ENCODE data around the gene CCDC39. TPM values are rescaled to one million over a fixed set of nuclear protein-coding genes. Genes with fewer than 3 reads are reported as not detected.
"Not testable (repeated sequence)": the region's sequence is repeated elsewhere in the genome, so short reads cannot be mapped to it uniquely, and the experiment has no call there.

Gene CCDC39
- total RNA-seq, 1 donor, result not detected

DNA sequence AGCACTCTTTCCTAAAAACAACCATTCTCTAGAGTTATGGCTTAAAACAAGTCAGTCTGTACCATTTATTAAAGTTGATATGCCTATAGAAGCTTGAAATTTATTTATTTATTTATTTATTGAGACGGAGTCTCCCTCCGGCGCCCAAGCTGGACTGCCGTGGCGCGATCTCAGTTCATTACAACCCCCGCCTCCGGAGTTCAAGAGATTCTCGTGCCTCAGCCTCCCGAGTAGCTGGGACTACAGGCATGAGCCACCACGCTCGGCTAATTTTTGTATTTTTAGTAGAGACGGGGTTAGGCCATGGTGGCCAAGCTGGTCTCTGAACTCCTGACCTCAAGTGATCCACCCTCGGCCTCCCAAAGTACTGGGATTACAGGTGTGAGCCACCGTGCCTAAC is 78.8 kb downstream of the CCDC39 start:
- Histone ChIP-seq H3K4me3 (ENCODE audit: low read length) (no peak overlapping the region), H3K27me3 (ENCODE audit: insufficient read depth, low read length) (peaks cover 42% of the 10 kb centered on the region)

GRCh38 chr3:180595559-180595935 is 83.7 kb downstream of the CCDC39 start:
- H3K9me3 ChIP-seq (ENCODE audit: low read depth, low read length), result no peaks in the 10 kb centered on the region
- no peak overlapping the region for H3K4me3 ChIP-seq (ENCODE audit: low read length)
- no peaks in the 10 kb centered on the region for H3K4me1 ChIP-seq (ENCODE audit: insufficient read depth, low read length)
- H3K27me3 ChIP-seq (ENCODE audit: insufficient read depth, low read length), result peaks cover 59% of the 10 kb centered on the region

More for the DNA sequence above, 78.8 kb downstream of the CCDC39 start:
- Histone ChIP-seq H3K9me3 (ENCODE audit: low read depth, low read length) (no peaks in the 10 kb centered on the region), H3K4me1 (ENCODE audit: insufficient read depth, low read length) (peaks cover 9% of the 10 kb centered on the region)

- Histone ChIP-seq H3K4me1 (ENCODE audit: insufficient read depth, low read length) (no peaks in the 10 kb centered on the region), H3K27me3 (ENCODE audit: insufficient read depth, low read length) (peaks cover 56% of the 10 kb centered on the region), H3K4me3 (ENCODE audit: low read length) (no peak overlapping the region), H3K9me3 (ENCODE audit: low read depth, low read length) (no peaks in the 10 kb centered on the region)
Measured at GRCh38 chr3:180594631-180595558, 84.4 kb downstream of the CCDC39 start.

GRCh38 chr3:180593631-180594030 is 85.7 kb downstream of the CCDC39 start:
- not testable (repeated sequence) for H3K9me3 ChIP-seq (ENCODE audit: low read depth, low read length); H3K4me3 ChIP-seq (ENCODE audit: low read length); H3K4me1 ChIP-seq (ENCODE audit: insufficient read depth, low read length)
- H3K27me3 ChIP-seq (ENCODE audit: insufficient read depth, low read length), result peaks cover 52% of the 10 kb centered on the region

DNA sequence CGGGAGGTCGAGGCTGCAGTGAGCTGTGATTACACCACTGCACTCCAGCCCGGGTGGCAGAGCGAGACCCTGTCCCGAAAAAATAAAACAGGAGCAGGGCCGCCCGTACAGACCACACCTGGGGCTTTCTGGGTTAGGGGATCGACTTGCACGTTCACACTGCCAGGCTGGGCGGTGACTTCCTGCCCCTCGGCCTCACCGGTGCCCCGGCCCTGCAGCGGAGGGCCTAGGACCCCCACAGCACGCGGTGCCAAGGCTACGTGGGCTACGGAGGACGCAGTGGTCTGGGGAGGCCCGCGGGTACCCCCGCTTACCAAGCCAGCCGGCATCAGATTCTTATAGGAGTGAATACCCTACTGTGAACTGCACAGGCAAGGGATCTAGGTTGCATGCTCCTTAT is 88.9 kb downstream of the CCDC39 start:
- no peak overlapping the region for H3K4me3 ChIP-seq (ENCODE audit: low read length)
- peaks cover 28% of the 10 kb centered on the region for H3K27me3 ChIP-seq (ENCODE audit: insufficient read depth, low read length)
- no peaks in the 10 kb centered on the region for H3K9me3 ChIP-seq (ENCODE audit: low read depth, low read length)
- no peaks in the 10 kb centered on the region for H3K4me1 ChIP-seq (ENCODE audit: insufficient read depth, low read length)

- Histone ChIP-seq H3K27me3 (ENCODE audit: insufficient read depth, low read length) (peaks cover 9% of the 10 kb centered on the region), H3K4me1 (ENCODE audit: insufficient read depth, low read length) (no peaks in the 10 kb centered on the region), H3K4me3 (ENCODE audit: low read length) (no peak overlapping the region), H3K9me3 (ENCODE audit: low read depth, low read length) (no peaks in the 10 kb centered on the region)
Measured at GRCh38 chr3:180580934-180581333, 98.4 kb downstream of the CCDC39 start.

DNA sequence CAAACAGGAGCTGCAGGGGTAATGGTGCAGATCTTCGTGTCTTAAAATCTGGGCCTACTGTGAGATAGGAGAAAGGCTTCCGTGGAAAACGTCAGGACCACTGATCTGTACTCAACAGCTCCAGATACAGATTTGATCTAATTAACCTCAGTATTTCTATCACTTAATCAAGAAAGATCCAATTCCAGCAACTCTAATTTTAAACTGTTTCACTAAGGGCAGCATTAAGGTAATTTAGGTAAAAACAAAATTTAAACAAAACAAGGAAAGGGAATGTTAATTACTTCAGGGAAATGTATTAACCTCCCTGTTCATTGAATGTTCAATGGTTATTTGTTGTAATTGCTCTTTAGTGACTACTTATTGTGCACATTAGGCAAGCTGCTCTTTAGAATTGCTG is 103.7 kb downstream of the CCDC39 start:
- no peaks in the 10 kb centered on the region for H3K27me3 ChIP-seq (ENCODE audit: insufficient read depth, low read length)
- no peaks in the 10 kb centered on the region for H3K9me3 ChIP-seq (ENCODE audit: low read depth, low read length)
- H3K4me1 ChIP-seq (ENCODE audit: insufficient read depth, low read length), result no peaks in the 10 kb centered on the region
- H3K4me3 ChIP-seq (ENCODE audit: low read length), result no peak overlapping the region

- H3K27me3 ChIP-seq (ENCODE audit: insufficient read depth, low read length), result peaks cover 5% of the 10 kb centered on the region
- H3K4me3 ChIP-seq (ENCODE audit: low read length), result no peak overlapping the region
- no peaks in the 10 kb centered on the region for H3K4me1 ChIP-seq (ENCODE audit: insufficient read depth, low read length)
- no peaks in the 10 kb centered on the region for H3K9me3 ChIP-seq (ENCODE audit: low read depth, low read length)
Measured at GRCh38 chr3:180571831-180572598, 107.3 kb downstream of the CCDC39 start.

- Histone ChIP-seq H3K9me3 (ENCODE audit: low read depth, low read length) (no peaks in the 10 kb centered on the region), H3K27me3 (ENCODE audit: insufficient read depth, low read length) (peaks cover 5% of the 10 kb centered on the region), H3K4me3 (ENCODE audit: low read length) (no peak overlapping the region), H3K4me1 (ENCODE audit: insufficient read depth, low read length) (no peaks in the 10 kb centered on the region)
Measured at GRCh38 chr3:180570238-180570637, 109.1 kb downstream of the CCDC39 start.

DNA sequence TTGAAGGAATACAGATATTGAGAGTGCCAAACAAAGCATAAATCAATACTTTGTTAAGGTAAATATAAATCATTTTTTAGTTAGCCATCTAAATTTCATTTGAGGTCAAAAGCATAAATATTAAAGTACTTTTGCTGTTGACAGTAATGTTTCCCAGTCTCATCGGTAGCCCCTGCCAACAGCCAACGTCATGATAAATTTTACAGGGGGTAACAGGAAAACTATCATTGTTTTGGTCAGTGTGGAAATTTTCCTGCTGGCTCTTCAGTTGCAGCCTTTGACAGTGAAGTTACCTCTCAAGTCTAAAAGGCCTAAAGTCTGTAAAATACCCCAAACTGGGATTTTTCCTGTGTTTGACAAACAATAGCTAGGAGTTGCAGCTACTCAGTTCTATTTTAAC is 114.6 kb downstream of the CCDC39 start:
- H3K4me3 ChIP-seq (ENCODE audit: low read length), result no peak overlapping the region
- H3K9me3 ChIP-seq (ENCODE audit: low read depth, low read length), result no peaks in the 10 kb centered on the region
- H3K27me3 ChIP-seq (ENCODE audit: insufficient read depth, low read length), result peaks cover 5% of the 10 kb centered on the region
- H3K4me1 ChIP-seq (ENCODE audit: insufficient read depth, low read length), result no peaks in the 10 kb centered on the region

Other genes with a start within 250 kb of the CCDC39 start
- gene TTC14, start 77.3 kb downstream of the CCDC39 start, total RNA-seq, result 52.5 TPM
- 161 TPM for gene FXR1, start 233.2 kb upstream of the CCDC39 start, total RNA-seq